22Rv1 (cell line): ENCODE results near the gene DCLK1.

Experiments used
- CTCF ChIP-seq: fragments of 450-650 bp; IDR thresholded peaks from 2 replicates; pipeline ENCODE4 v1.5.1; 2017; ENCODE audit warnings: mild to moderate bottlenecking
- ZFX ChIP-seq: fragments of 450-650 bp; IDR thresholded peaks from 2 replicates; pipeline ENCODE4 v1.6.1; 2017; ENCODE audit warnings: antibody characterized with exemption, borderline replicate concordance

- TF ChIP-seq CTCF, result no peak
- TF ChIP-seq ZFX, result no peak
Observed at GRCh38 chr13:35856084-35856483, 275.1 kb downstream of the DCLK1 start.
